Keratinocyte (primary cell): Measurements from ENCODE around the gene GJB4.

Experiments used
- EZH2 ChIP-seq: IDR thresholded peaks from one replicate; pipeline ENCODE4 v1.6.1; 2012; ENCODE audit warnings: inconsistent platforms, mild to moderate bottlenecking, low read length, moderate library complexity
- TF ChIP-seq, protein P1 (sequence below), 3 experiments: IDR thresholded peaks in 1 of 3; conservative IDR thresholded peaks in 1 of 3; optimal IDR thresholded peaks in 1 of 3; 2 replicates in 2 of 3; 3 replicates in 1 of 3; pipeline versions ENCODE3 to v1.5.1; 2011; ENCODE audit warnings: low read length in 3 of 3, mild to moderate bottlenecking in 3 of 3, moderate library complexity in 2 of 3, control low read depth in 1 of 3, inconsistent platforms in 1 of 3; ENCODE audit not compliant: insufficient read depth in 2 of 3; ENCODE audit errors: extremely low read depth in 1 of 3

DNA sequence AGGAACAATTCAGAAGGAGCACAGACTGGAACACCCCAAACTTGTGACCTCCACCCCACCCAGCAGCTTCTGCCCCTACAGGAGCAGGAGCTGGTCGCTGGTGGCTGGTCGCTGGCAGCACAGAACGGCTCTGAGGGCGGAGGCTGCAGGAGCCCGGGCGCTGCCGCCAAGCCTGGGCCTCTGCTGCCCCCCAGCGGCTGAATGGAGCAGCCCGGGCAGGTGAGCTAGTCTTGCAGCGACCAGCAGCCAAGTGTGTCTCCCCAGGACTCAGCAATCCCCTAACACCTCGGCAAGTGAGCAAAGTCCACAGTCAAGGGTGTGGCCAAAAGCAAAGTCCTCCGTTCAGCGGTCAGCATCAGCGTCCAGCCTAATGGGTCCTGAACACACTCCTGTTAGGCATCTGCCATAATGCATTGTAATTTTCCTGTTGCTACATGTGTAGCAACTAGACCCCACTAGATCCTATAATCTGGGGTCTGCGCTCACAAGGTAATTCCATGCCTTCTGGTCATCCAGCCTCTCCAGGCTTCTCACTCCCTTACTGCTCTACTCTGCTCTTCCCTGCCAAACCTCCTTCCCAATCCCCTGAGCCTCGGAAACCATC lies 16.8 kb upstream of the GJB4 start:
- TF ChIP-seq, protein P1, sequence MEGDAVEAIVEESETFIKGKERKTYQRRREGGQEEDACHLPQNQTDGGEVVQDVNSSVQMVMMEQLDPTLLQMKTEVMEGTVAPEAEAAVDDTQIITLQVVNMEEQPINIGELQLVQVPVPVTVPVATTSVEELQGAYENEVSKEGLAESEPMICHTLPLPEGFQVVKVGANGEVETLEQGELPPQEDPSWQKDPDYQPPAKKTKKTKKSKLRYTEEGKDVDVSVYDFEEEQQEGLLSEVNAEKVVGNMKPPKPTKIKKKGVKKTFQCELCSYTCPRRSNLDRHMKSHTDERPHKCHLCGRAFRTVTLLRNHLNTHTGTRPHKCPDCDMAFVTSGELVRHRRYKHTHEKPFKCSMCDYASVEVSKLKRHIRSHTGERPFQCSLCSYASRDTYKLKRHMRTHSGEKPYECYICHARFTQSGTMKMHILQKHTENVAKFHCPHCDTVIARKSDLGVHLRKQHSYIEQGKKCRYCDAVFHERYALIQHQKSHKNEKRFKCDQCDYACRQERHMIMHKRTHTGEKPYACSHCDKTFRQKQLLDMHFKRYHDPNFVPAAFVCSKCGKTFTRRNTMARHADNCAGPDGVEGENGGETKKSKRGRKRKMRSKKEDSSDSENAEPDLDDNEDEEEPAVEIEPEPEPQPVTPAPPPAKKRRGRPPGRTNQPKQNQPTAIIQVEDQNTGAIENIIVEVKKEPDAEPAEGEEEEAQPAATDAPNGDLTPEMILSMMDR (optimal IDR thresholded peaks at IDR 0.05 in 1 of 3, IDR thresholded peaks at IDR 0.05 in 1 of 3, conservative IDR thresholded peaks at IDR 0.05 in 1 of 3; ENCODE audit: extremely low read depth in 1 of 3, insufficient read depth in 2 of 3, low read length in 3 of 3), result peak; percentile 85 to 99 (median 94)
- no peak for TF ChIP-seq EZH2
